ENCODE measurements around the gene JSRP1. TPM values are rescaled to one million over a fixed set of nuclear protein-coding genes. Genes with fewer than 3 reads are reported as not detected.
A peak's percentile ranks its signal among the peaks of the same experiment; 100 is the strongest.

Gene JSRP1
- total and polyA plus RNA-seq, 10 of the 15 experiments (the other 5 are each of a cell fraction or from before 2014, with no cell fraction given), result 0.41 to 0.91 (median 0.49) TPM; not detected in 7

DNA sequence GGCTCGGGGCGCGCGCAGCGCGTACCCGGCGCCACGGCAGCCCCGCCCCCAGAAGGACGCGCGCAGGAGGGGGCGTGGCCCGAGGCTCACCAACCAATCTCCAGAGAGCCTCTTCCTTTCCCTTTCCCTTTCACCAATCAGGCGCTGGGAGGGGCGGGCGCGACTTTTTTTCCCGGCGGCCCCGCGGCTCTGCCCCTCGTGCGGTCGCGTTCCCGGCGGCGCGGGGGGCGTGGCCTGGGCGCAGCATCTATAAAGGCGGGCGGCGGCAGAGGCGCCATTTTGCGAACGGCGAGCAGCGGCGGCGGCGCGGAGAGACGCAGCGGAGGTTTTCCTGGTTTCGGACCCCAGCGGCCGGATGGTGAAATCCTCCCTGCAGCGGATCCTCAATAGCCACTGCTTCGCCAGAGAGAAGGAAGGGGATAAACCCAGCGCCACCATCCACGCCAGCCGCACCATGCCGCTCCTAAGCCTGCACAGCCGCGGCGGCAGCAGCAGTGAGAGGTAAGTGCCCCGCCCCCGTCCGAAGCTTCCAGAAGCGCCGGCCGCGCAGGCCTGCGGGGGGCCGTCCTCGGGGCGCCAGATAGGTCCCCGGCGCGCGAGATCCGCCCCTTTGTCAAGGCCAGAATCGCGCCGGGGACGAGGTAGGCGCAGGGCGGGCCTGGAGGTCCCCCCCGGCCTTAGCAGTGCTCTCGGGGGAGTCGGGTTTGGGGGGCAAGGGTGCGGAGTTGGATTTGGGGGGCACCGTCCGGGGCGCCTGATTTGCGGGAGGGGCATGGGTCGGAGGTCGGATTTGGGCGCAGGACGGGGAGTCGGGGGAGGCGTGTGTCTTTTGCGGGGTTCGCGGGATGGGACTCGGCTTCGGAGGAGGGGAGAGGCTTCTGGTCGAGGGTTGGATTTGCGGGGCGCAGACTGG is 13.3 kb upstream of the JSRP1 start (continued):
- TF ChIP-seq, protein P1, sequence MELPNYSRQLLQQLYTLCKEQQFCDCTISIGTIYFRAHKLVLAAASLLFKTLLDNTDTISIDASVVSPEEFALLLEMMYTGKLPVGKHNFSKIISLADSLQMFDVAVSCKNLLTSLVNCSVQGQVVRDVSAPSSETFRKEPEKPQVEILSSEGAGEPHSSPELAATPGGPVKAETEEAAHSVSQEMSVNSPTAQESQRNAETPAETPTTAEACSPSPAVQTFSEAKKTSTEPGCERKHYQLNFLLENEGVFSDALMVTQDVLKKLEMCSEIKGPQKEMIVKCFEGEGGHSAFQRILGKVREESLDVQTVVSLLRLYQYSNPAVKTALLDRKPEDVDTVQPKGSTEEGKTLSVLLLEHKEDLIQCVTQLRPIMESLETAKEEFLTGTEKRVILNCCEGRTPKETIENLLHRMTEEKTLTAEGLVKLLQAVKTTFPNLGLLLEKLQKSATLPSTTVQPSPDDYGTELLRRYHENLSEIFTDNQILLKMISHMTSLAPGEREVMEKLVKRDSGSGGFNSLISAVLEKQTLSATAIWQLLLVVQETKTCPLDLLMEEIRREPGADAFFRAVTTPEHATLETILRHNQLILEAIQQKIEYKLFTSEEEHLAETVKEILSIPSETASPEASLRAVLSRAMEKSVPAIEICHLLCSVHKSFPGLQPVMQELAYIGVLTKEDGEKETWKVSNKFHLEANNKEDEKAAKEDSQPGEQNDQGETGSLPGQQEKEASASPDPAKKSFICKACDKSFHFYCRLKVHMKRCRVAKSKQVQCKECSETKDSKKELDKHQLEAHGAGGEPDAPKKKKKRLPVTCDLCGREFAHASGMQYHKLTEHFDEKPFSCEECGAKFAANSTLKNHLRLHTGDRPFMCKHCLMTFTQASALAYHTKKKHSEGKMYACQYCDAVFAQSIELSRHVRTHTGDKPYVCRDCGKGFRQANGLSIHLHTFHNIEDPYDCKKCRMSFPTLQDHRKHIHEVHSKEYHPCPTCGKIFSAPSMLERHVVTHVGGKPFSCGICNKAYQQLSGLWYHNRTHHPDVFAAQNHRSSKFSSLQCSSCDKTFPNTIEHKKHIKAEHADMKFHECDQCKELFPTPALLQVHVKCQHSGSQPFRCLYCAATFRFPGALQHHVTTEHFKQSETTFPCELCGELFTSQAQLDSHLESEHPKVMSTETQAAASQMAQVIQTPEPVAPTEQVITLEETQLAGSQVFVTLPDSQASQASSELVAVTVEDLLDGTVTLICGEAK (IDR thresholded peaks at IDR 0.05; ENCODE audit: borderline replicate concordance), result no peak
- TF ChIP-seq IRF4 (IDR thresholded peaks at IDR 0.05; ENCODE audit: low read depth, low read length) (no peak), CEBPB (IDR thresholded peaks at IDR 0.05; ENCODE audit: borderline replicate concordance in 1 of 2, low read depth in 2 of 2, low read length in 2 of 2) (no peak), RAD21 (IDR thresholded peaks at IDR 0.05; ENCODE audit: insufficient read depth, low read depth, low read length) (no peak), PML (IDR thresholded peaks at IDR 0.05; ENCODE audit: low read length) (peak; percentile 99), SPI1 (IDR thresholded peaks at IDR 0.05; ENCODE audit: borderline replicate concordance, insufficient read depth, low read depth, low read length) (no peak), ZNF384 (IDR thresholded peaks at IDR 0.05; ENCODE audit: borderline replicate concordance, low read depth, low read length) (peak; percentile 31; the same call in 1 of the 2 replicates), HDGF (IDR thresholded peaks at IDR 0.05) (peak; percentile 62; the same call in 1 of the 2 replicates), MEF2B (IDR thresholded peaks at IDR 0.05; ENCODE audit: partially characterized antibody, poor library complexity, severe bottlenecking) (no peak), ZNF274 (IDR thresholded peaks at IDR 0.05; ENCODE audit: insufficient read depth, insufficient read length) (no peak), ZZZ3 (IDR thresholded peaks at IDR 0.05; ENCODE audit: control insufficient read depth, insufficient read length, low read depth) (no peak), LARP7 (IDR thresholded peaks at IDR 0.05) (peak; percentile 99), HDAC6 (IDR thresholded peaks at IDR 0.05; ENCODE audit: unreplicated experiment) (peak; percentile 66), RBBP5 (conservative IDR thresholded peaks at IDR 0.05) (no peak)
- TF ChIP-seq, protein P2, sequence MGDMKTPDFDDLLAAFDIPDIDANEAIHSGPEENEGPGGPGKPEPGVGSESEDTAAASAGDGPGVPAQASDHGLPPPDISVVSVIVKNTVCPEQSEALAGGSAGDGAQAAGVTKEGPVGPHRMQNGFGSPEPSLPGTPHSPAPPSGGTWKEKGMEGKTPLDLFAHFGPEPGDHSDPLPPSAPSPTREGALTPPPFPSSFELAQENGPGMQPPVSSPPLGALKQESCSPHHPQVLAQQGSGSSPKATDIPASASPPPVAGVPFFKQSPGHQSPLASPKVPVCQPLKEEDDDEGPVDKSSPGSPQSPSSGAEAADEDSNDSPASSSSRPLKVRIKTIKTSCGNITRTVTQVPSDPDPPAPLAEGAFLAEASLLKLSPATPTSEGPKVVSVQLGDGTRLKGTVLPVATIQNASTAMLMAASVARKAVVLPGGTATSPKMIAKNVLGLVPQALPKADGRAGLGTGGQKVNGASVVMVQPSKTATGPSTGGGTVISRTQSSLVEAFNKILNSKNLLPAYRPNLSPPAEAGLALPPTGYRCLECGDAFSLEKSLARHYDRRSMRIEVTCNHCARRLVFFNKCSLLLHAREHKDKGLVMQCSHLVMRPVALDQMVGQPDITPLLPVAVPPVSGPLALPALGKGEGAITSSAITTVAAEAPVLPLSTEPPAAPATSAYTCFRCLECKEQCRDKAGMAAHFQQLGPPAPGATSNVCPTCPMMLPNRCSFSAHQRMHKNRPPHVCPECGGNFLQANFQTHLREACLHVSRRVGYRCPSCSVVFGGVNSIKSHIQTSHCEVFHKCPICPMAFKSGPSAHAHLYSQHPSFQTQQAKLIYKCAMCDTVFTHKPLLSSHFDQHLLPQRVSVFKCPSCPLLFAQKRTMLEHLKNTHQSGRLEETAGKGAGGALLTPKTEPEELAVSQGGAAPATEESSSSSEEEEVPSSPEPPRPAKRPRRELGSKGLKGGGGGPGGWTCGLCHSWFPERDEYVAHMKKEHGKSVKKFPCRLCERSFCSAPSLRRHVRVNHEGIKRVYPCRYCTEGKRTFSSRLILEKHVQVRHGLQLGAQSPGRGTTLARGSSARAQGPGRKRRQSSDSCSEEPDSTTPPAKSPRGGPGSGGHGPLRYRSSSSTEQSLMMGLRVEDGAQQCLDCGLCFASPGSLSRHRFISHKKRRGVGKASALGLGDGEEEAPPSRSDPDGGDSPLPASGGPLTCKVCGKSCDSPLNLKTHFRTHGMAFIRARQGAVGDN (IDR thresholded peaks at IDR 0.05), result peak; percentile 93
- TF ChIP-seq, protein P3, sequence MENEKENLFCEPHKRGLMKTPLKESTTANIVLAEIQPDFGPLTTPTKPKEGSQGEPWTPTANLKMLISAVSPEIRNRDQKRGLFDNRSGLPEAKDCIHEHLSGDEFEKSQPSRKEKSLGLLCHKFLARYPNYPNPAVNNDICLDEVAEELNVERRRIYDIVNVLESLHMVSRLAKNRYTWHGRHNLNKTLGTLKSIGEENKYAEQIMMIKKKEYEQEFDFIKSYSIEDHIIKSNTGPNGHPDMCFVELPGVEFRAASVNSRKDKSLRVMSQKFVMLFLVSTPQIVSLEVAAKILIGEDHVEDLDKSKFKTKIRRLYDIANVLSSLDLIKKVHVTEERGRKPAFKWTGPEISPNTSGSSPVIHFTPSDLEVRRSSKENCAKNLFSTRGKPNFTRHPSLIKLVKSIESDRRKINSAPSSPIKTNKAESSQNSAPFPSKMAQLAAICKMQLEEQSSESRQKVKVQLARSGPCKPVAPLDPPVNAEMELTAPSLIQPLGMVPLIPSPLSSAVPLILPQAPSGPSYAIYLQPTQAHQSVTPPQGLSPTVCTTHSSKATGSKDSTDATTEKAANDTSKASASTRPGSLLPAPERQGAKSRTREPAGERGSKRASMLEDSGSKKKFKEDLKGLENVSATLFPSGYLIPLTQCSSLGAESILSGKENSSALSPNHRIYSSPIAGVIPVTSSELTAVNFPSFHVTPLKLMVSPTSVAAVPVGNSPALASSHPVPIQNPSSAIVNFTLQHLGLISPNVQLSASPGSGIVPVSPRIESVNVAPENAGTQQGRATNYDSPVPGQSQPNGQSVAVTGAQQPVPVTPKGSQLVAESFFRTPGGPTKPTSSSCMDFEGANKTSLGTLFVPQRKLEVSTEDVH (IDR thresholded peaks at IDR 0.05; ENCODE audit: low read depth, partially characterized antibody), result no peak

Data from GM12878 (cell line).